Measurements from ENCODE around the gene C8G.

GRCh38 chr9:136920069-136920468 is 25.0 kb upstream of the C8G start:
- TF ChIP-seq CTCF (IDR thresholded peaks at IDR 0.05 in 4 of 5, conservative IDR thresholded peaks at IDR 0.05 in 1 of 5): no peak
- TF ChIP-seq POLR2A (IDR thresholded peaks at IDR 0.05): no peak
